HEK293 (cell line): Measurements from ENCODE around the gene GPATCH3.
A peak's percentile ranks its signal among the peaks of the same experiment; 100 is the strongest.

ENCODE experiments used
- BCL11B ChIP-seq: fragments of 450-650 bp; formaldehyde crosslinking; IDR thresholded peaks from 2 replicates; pipeline ENCODE4 v1.5.1; 2016; ENCODE audit warnings: low read depth, missing biosample characterization, missing genetic modification characterization
- BCL6B ChIP-seq: fragments of 450-650 bp; formaldehyde crosslinking; IDR thresholded peaks from 2 replicates; pipeline ENCODE4 v1.5.1; 2017; ENCODE audit warnings: missing biosample characterization, missing genetic modification characterization
- ELK4 ChIP-seq: IDR thresholded peaks from 2 replicates; pipeline ENCODE4 v1.6.1; 2011; ENCODE audit warnings: mild to moderate bottlenecking, low read depth, low read length, borderline replicate concordance
- GLI2 ChIP-seq: fragments of 450-650 bp; formaldehyde crosslinking; IDR thresholded peaks from 2 replicates; pipeline ENCODE4; 2017; ENCODE audit warnings: missing biosample characterization, missing genetic modification characterization, low read depth, borderline replicate concordance
- KLF7 ChIP-seq: fragments of 450-650 bp; formaldehyde crosslinking; IDR thresholded peaks from 2 replicates; pipeline ENCODE4 v1.5.1; 2016; ENCODE audit warnings: missing biosample characterization, missing genetic modification characterization, borderline replicate concordance
- PRDM2 ChIP-seq: fragments of 450-650 bp; formaldehyde crosslinking; IDR thresholded peaks from 2 replicates; pipeline ENCODE4 v1.5.1; 2016; ENCODE audit warnings: missing biosample characterization, missing genetic modification characterization, borderline replicate concordance
- REPIN1 ChIP-seq: fragments of 450-650 bp; formaldehyde crosslinking; IDR thresholded peaks from 2 replicates; pipeline ENCODE4 v1.5.1; 2017; ENCODE audit warnings: missing biosample characterization, missing genetic modification characterization, low read depth
- YY2 ChIP-seq: fragments of 450-650 bp; formaldehyde crosslinking; IDR thresholded peaks from 2 replicates; pipeline ENCODE4 v1.5.1; 2016; ENCODE audit warnings: missing biosample characterization, missing genetic modification characterization
- ZNF133 ChIP-seq: fragments of 450-650 bp; formaldehyde crosslinking; IDR thresholded peaks from 2 replicates; pipeline ENCODE4 v1.5.1; 2016; ENCODE audit warnings: missing biosample characterization, missing genetic modification characterization
- ZNF16 ChIP-seq: fragments of 450-650 bp; formaldehyde crosslinking; IDR thresholded peaks from 2 replicates; pipeline ENCODE4 v1.5.1; 2016; ENCODE audit warnings: low read depth, missing biosample characterization, missing genetic modification characterization
- ZNF202 ChIP-seq: fragments of 450-650 bp; formaldehyde crosslinking; IDR thresholded peaks from 2 replicates; pipeline ENCODE4 v1.5.1; 2016; ENCODE audit warnings: missing biosample characterization, missing genetic modification characterization, borderline replicate concordance
- ZNF214 ChIP-seq: fragments of 450-650 bp; formaldehyde crosslinking; IDR thresholded peaks from 2 replicates; pipeline ENCODE4 v1.5.1; 2017; ENCODE audit warnings: missing biosample characterization, mild to moderate bottlenecking, missing genetic modification characterization, borderline replicate concordance
- ZNF223 ChIP-seq: fragments of 450-650 bp; formaldehyde crosslinking; IDR thresholded peaks from 2 replicates; pipeline ENCODE4 v1.5.1; 2016; ENCODE audit warnings: missing biosample characterization, missing genetic modification characterization
- ZNF341 ChIP-seq: fragments of 450-650 bp; formaldehyde crosslinking; IDR thresholded peaks from 2 replicates; pipeline ENCODE4; 2016; ENCODE audit warnings: low read depth, missing biosample characterization, missing genetic modification characterization
- ZNF366 ChIP-seq: fragments of 450-650 bp; formaldehyde crosslinking; conservative IDR thresholded peaks from 2 replicates; pipeline ENCODE4 v1.5.1; 2016; ENCODE audit warnings: missing biosample characterization, missing genetic modification characterization
- ZNF426 ChIP-seq: fragments of 450-650 bp; formaldehyde crosslinking; IDR thresholded peaks from 2 replicates; pipeline ENCODE4 v1.5.1; 2017; ENCODE audit warnings: missing biosample characterization, missing genetic modification characterization, mild to moderate bottlenecking, inconsistent platforms, moderate library complexity
- ZNF449 ChIP-seq: fragments of 450-650 bp; formaldehyde crosslinking; IDR thresholded peaks from 2 replicates; pipeline ENCODE4 v1.5.1; 2017; ENCODE audit warnings: missing biosample characterization, mild to moderate bottlenecking, missing genetic modification characterization, moderate library complexity
- ZNF473 ChIP-seq: fragments of 450-650 bp; formaldehyde crosslinking; IDR thresholded peaks from 2 replicates; pipeline ENCODE4 v1.5.1; 2017; ENCODE audit warnings: missing biosample characterization, missing genetic modification characterization
- ZNF488 ChIP-seq: fragments of 450-650 bp; formaldehyde crosslinking; IDR thresholded peaks from 2 replicates; pipeline ENCODE4 v1.5.1; 2016; ENCODE audit warnings: missing biosample characterization, missing genetic modification characterization
- ZNF510 ChIP-seq: fragments of 450-650 bp; formaldehyde crosslinking; IDR thresholded peaks from 2 replicates; pipeline ENCODE4 v1.5.1; 2018; ENCODE audit warnings: mild to moderate bottlenecking, missing genetic modification characterization, missing biosample characterization; ENCODE audit not compliant: insufficient replicate concordance
- ZNF629 ChIP-seq: fragments of 450-650 bp; formaldehyde crosslinking; IDR thresholded peaks from 2 replicates; pipeline ENCODE4 v1.5.1; 2017; ENCODE audit warnings: missing biosample characterization, missing genetic modification characterization
- ZNF664 ChIP-seq: fragments of 450-650 bp; formaldehyde crosslinking; IDR thresholded peaks from 2 replicates; pipeline ENCODE4 v1.5.1; 2016; ENCODE audit warnings: missing biosample characterization, missing genetic modification characterization
- ZNF776 ChIP-seq: fragments of 450-650 bp; formaldehyde crosslinking; IDR thresholded peaks from 2 replicates; pipeline ENCODE4 v1.5.0; 2017; ENCODE audit warnings: missing biosample characterization, missing genetic modification characterization, borderline replicate concordance
- ZNF777 ChIP-seq: fragments of 450-650 bp; formaldehyde crosslinking; IDR thresholded peaks from 2 replicates; pipeline ENCODE4 v1.5.1; 2017; ENCODE audit warnings: missing biosample characterization, missing genetic modification characterization, borderline replicate concordance
- ZXDB ChIP-seq: fragments of 450-650 bp; formaldehyde crosslinking; IDR thresholded peaks from 2 replicates; pipeline ENCODE4 v1.5.1; 2016; ENCODE audit warnings: missing biosample characterization, missing genetic modification characterization

The GPATCH3 gene

GRCh38 chr1:26862781-26863684 lies 37.2 kb downstream of the GPATCH3 start, which contains the start of gene SFN (continued):
- no peak for TF ChIP-seq BCL11B
- TF ChIP-seq ZNF202 (tag by site-specific recombination): no peak
- no peak for TF ChIP-seq BCL6B
- TF ChIP-seq ZNF473 (tag by site-specific recombination): no peak
- TF ChIP-seq YY2 (tag by site-specific recombination): no peak
- no peak for TF ChIP-seq ELK4
- TF ChIP-seq ZNF664 (tag by site-specific recombination): no peak
- no peak for TF ChIP-seq REPIN1 (tag by site-specific recombination)
- TF ChIP-seq ZNF223 (tag by site-specific recombination): no peak
- TF ChIP-seq ZNF776 (tag by site-specific recombination): no peak
- TF ChIP-seq ZNF510: no peak
- TF ChIP-seq ZNF777: no peak
- TF ChIP-seq PRDM2: no peak
- no peak for TF ChIP-seq ZNF133 (tag by site-specific recombination)
- TF ChIP-seq KLF7: peak; percentile 71; the same call in 1 of the 2 replicates
- TF ChIP-seq ZNF449 (tag by site-specific recombination): no peak
- no peak for TF ChIP-seq ZNF16
- peak; percentile 87 for TF ChIP-seq ZNF366
- TF ChIP-seq ZNF426 (tag by site-specific recombination): no peak
- TF ChIP-seq ZNF488 (tag by site-specific recombination): no peak
- TF ChIP-seq ZNF341 (tag by site-specific recombination): peak; percentile 28; the same call in 1 of the 2 replicates
- TF ChIP-seq ZNF214 (tag by site-specific recombination): no peak
- peak; percentile 38; the same call in 1 of the 2 replicates for TF ChIP-seq ZNF629
- peak; percentile 34; the same call in 1 of the 2 replicates for TF ChIP-seq ZXDB
- TF ChIP-seq GLI2: no peak
